BLaER1 (cell line): Measurements from ENCODE around the gene TPT1.

ENCODE experiments used
- H3K27ac ChIP-seq: shearing (Covaris generic); formaldehyde crosslinking; 2 replicates; pipeline ENCODE4 v1.8.1; 2022
- H3K27me3 ChIP-seq: shearing (Covaris generic); formaldehyde crosslinking; 2 replicates; pipeline ENCODE4 v1.8.1; 2022
- H3K36me3 ChIP-seq: shearing (Covaris generic); formaldehyde crosslinking; 2 replicates; pipeline ENCODE4 v1.8.1; 2022
- H3K4me1 ChIP-seq: shearing (Covaris generic); formaldehyde crosslinking; 2 replicates; pipeline ENCODE4 v1.8.1; 2022
- H3K4me2 ChIP-seq: shearing (Covaris generic); formaldehyde crosslinking; 2 replicates; pipeline ENCODE4 v1.8.1; 2022
- H3K4me3 ChIP-seq: shearing (Covaris generic); formaldehyde crosslinking; 2 replicates; pipeline ENCODE4 v1.8.1; 2022
- H3K9ac ChIP-seq: shearing (Covaris generic); formaldehyde crosslinking; 2 replicates; pipeline ENCODE4 v1.8.1; 2022
- H3K9me3 ChIP-seq: shearing (Covaris generic); formaldehyde crosslinking; 2 replicates; pipeline ENCODE4 v1.8.1; 2022
- H4K20me1 ChIP-seq: shearing (Covaris generic); formaldehyde crosslinking; 2 replicates; pipeline ENCODE4 v1.8.1; 2022
- Cebpa-rat ChIP-seq: shearing (Covaris generic); IDR thresholded peaks from 2 replicates; pipeline ENCODE4 v1.8.1; 2022

The TPT1 gene

DNA sequence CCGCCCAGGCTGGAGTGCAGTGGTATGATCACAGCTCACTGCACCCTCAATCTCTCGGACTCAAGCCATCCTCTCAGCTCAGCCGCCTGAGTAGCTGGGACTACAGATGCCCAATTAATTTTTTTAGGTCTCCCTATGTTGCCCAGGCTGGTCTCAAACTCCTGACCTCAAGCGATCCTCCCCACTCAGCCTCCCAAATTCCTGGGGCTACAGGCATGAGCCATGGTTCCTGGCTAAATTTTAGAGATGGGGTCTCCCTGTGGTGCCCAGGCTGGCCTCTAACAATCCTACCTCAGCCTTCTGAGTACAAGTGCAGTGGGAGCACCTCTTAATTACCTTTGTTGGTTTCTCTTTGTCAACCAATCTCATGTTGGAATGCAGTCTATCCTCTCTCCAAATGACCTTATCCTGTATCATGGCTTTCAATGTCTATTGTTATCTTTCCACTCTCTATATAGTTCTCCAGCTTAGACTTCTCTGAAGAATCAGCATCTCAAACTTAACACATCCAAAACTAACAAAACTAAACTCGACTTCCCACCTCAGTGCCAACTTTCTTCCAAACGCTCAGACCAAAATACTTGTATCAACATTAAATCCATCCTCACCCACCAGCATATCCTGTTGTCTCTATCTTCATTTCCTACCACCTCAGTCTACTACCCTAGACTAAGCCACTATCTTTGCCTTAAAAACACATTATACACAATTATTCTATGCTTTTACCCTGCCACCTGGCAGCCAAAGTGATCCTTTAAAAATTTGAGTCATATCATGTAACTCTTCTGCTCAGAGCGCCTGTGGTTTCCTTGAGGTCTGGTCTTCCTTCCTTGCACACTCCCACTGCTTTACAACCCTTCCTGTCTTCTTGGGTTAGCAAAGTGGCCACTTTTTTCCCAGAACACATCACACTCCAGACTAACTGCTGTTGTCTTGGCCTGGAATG, 6.7 kb downstream of the TPT1 start:
- Histone ChIP-seq H3K9me3 (no peaks in the 10 kb centered on the region), H4K20me1 (peaks cover 100% of the 10 kb centered on the region), H3K4me2 (peak overlapping the region; percentile 91), H3K4me1 (peaks cover 100% of the 10 kb centered on the region), H3K27me3 (no peaks in the 10 kb centered on the region), H3K9ac (peak overlapping the region; percentile 46; the same call in 1 of the 2 replicates), H3K27ac (peak overlapping the region; percentile 66), H3K36me3 (peaks cover 53% of the 10 kb centered on the region), H3K4me3 (no peak overlapping the region)
- no peak for TF ChIP-seq Cebpa-rat

DNA sequence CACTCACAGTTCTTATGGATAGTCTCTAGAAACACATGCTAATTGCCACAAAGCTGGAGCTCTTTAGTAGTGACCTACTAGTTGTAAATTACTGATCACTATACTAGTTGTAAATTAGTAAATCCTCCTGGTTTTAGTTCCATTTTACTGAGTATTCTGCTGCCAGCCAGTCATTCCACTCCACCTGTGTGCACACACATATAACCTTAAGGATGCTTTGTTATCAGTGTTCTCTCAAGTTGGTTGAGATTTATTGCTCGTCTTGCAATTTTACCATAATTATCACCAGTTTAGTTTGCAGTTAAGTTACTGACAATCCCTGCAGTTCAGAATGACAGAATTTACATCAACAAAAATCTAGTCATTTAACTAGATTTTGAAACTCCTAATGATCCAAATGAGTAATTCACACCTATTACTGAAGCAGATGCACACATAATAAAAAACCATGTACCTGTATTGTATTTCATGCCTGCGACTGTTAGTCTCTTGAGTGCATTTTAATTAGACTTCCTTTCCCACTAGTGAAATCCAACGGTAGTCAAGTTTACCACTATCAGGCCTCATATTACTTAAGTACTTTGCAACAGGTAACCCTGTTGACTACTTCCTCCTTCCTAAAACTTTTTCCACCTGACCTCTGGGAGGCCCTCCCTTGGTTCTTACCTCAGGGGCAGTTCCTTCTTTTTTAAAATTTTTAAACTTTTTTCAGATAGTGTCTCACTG, 7.6 kb downstream of the TPT1 start:
- Histone ChIP-seq H3K36me3 (peaks cover 45% of the 10 kb centered on the region), H3K9ac (no peak overlapping the region), H3K4me1 (peaks cover 100% of the 10 kb centered on the region), H3K9me3 (no peaks in the 10 kb centered on the region), H4K20me1 (peaks cover 97% of the 10 kb centered on the region), H3K4me2 (peak overlapping the region; percentile 91), H3K27me3 (no peaks in the 10 kb centered on the region), H3K4me3 (no peak overlapping the region), H3K27ac (peak overlapping the region; percentile 66)
- no peak for TF ChIP-seq Cebpa-rat

- no peak for TF ChIP-seq Cebpa-rat
- H3K27ac ChIP-seq: no peak overlapping the region
- H3K27me3 ChIP-seq: no peaks in the 10 kb centered on the region
- no peak overlapping the region for H3K9ac ChIP-seq
- H3K4me1 ChIP-seq: peaks cover 100% of the 10 kb centered on the region
- H3K9me3 ChIP-seq: no peaks in the 10 kb centered on the region
- peaks cover 91% of the 10 kb centered on the region for H4K20me1 ChIP-seq
- no peak overlapping the region for H3K4me3 ChIP-seq
- peaks cover 39% of the 10 kb centered on the region for H3K36me3 ChIP-seq
- H3K4me2 ChIP-seq: peak overlapping the region; percentile 91
Measured at GRCh38 chr13:45332831-45333219, 8.2 kb downstream of the TPT1 start.

- TF ChIP-seq Cebpa-rat: no peak
- Histone ChIP-seq H3K4me3 (no peak overlapping the region), H3K36me3 (peaks cover 33% of the 10 kb centered on the region), H3K4me1 (peaks cover 100% of the 10 kb centered on the region), H4K20me1 (peaks cover 85% of the 10 kb centered on the region), H3K9ac (no peak overlapping the region), H3K9me3 (no peaks in the 10 kb centered on the region), H3K4me2 (peak overlapping the region; percentile 91), H3K27ac (no peak overlapping the region), H3K27me3 (no peaks in the 10 kb centered on the region)
Measured at GRCh38 chr13:45332036-45332830, 8.8 kb downstream of the TPT1 start.

DNA sequence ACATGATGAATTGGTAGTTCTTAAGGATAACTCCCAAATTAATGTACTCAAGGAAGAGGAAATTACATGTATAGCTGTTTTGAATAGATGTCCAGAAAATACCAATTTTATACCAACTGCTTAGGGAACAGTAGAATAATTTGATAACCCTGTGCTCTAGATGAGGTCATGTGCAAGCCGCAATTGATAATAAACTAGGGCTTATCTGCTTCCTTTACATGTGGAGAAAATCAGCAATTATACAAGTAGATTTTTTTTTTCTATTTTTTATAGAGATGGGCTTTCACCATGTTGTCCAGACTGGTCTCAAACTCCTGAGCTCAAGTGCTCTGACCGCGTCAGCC, 9.3 kb downstream of the TPT1 start:
- Histone ChIP-seq H3K9ac (no peak overlapping the region), H3K4me1 (peaks cover 99% of the 10 kb centered on the region), H3K27me3 (no peaks in the 10 kb centered on the region), H3K27ac (no peak overlapping the region), H3K9me3 (no peaks in the 10 kb centered on the region), H3K36me3 (peaks cover 28% of the 10 kb centered on the region), H3K4me2 (peak overlapping the region; percentile 91), H3K4me3 (no peak overlapping the region), H4K20me1 (peaks cover 80% of the 10 kb centered on the region)
- no peak for TF ChIP-seq Cebpa-rat

GRCh38 chr13:45331123-45331619, 9.8 kb downstream of the TPT1 start:
- no peak overlapping the region for H3K4me3 ChIP-seq
- peaks cover 99% of the 10 kb centered on the region for H3K4me1 ChIP-seq
- H3K27ac ChIP-seq: 0 out of 2 replicates have a peak overlapping the region, but pooled peaks have one; percentile 82
- no peaks in the 10 kb centered on the region for H3K9me3 ChIP-seq
- H4K20me1 ChIP-seq: peaks cover 75% of the 10 kb centered on the region
- TF ChIP-seq Cebpa-rat: no peak
- peaks cover 23% of the 10 kb centered on the region for H3K36me3 ChIP-seq
- no peak overlapping the region for H3K9ac ChIP-seq
- peak overlapping the region; percentile 91 for H3K4me2 ChIP-seq
- H3K27me3 ChIP-seq: no peaks in the 10 kb centered on the region

DNA sequence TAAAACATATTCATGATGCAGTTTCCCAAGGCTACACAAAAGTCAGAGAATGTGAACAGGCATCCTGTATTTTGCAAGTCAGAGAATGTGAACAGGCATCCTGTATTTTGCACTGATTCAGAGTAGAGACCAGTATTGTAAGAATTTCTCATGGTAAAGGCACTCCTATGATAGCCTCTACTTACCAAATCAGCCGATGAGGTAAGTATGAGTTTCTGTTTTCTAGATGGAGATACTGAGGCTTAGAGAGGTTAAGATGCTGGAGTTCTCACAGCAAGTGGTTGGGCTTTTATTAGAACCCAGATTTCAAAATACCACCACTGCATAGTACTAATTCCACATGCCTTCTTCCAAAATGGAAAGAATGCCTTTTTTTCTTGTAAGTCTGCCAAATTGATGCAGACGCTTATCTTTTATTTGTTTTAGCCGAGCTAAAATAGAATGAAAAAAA, 12.3 kb downstream of the TPT1 start:
- Histone ChIP-seq H3K27me3 (no peaks in the 10 kb centered on the region), H3K4me2 (peak overlapping the region; percentile 91), H3K9me3 (no peaks in the 10 kb centered on the region), H3K4me1 (peaks cover 92% of the 10 kb centered on the region), H3K27ac (peak overlapping the region; percentile 82; the same call in 1 of the 2 replicates), H3K36me3 (peaks cover 6% of the 10 kb centered on the region; the same call in 1 of the 2 replicates), H4K20me1 (peaks cover 50% of the 10 kb centered on the region), H3K9ac (peak overlapping the region; percentile 59; the same call in 1 of the 2 replicates), H3K4me3 (no peak overlapping the region)
- no peak for TF ChIP-seq Cebpa-rat

DNA sequence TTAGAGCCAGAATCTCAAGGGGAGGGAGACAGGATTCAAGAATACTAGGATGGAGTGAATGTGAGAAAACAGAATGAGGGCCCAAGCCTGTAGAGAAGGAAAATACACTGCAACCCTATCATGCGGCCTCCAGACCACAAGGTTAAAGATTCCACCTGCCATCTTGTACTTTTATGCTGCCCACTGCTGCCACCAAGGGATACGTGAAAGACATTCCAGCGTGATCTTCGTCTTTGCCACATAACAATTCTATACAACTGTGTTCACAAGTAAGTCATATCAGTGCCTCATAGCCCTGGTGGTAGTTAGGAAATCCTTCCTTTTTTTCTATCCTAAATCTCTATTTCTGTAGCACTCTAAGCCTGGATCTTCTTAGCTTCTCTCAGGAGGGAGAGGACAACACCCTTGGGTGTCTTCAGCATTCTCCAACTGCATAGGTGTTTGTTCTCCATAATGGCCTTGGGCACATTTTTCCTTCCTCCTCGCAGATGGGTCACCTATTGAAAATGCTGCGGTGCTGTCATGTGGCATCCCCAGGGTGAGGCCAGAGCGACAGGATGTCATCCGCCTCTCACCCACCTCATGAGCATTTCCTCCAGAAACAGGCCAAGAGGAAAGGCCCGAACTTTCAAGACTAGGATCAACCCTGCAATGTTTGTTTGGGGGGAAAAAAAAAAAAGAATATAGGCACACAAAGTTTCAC, 13.6 kb downstream of the TPT1 start:
- no peak for TF ChIP-seq Cebpa-rat
- no peak overlapping the region for H3K4me3 ChIP-seq
- peaks cover 79% of the 10 kb centered on the region for H3K4me1 ChIP-seq
- 0 out of 2 replicates have a peak overlapping the region, but pooled peaks have one; percentile 2 for H3K4me2 ChIP-seq
- H3K9me3 ChIP-seq: no peaks in the 10 kb centered on the region
- no peaks in the 10 kb centered on the region for H3K27me3 ChIP-seq
- peaks cover 37% of the 10 kb centered on the region for H4K20me1 ChIP-seq
- H3K27ac ChIP-seq: no peak overlapping the region
- H3K9ac ChIP-seq: no peak overlapping the region
- H3K36me3 ChIP-seq: no peaks in the 10 kb centered on the region
